MG63 (cell line): ENCODE measurements around the gene FAM187B. TPM values are rescaled to one million over a fixed set of nuclear protein-coding genes. Genes with fewer than 3 reads are reported as not detected.

ENCODE experiments used
- DNase-seq: peaks from one replicate; pipeline ENCODE4 v3.0.0-alpha.2; 2020
- H3K27me3 ChIP-seq: fragments of 250-450 bp; sonication (Bioruptor Pico); 2 replicates; pipeline ENCODE4 v1.5.1; 2020; ENCODE audit warnings: mild to moderate bottlenecking, moderate library complexity
- H3K36me3 ChIP-seq: fragments of 250-450 bp; sonication (Bioruptor Pico); 2 replicates; pipeline ENCODE4 v1.5.1; 2020; ENCODE audit warnings: mild to moderate bottlenecking, moderate library complexity
- H3K4me3 ChIP-seq: fragments of 250-450 bp; sonication (Bioruptor Pico); 2 replicates; pipeline ENCODE4 v1.5.1; 2020; ENCODE audit warnings: mild to moderate bottlenecking, moderate library complexity
- H3K9me3 ChIP-seq: fragments of 250-450 bp; sonication (Bioruptor Pico); 2 replicates; pipeline ENCODE4 v1.5.1; 2020; ENCODE audit warnings: mild to moderate bottlenecking, moderate library complexity
- total RNA-seq: library from RNA; depleted of rRNA; stranded (reverse); fragments of >200 nt; shearing (Covaris generic); gene quantifications from 2 replicates; pipeline ENCODE4 v1.2.3, GENCODE V29; 2014; ENCODE audit warnings: low replicate concordance; rRNA removed

FAM187B gene
- total RNA-seq, 1 experiment from 2014 or later: not detected

- no peaks in the 10 kb centered on the region for H3K27me3 ChIP-seq
- H3K9me3 ChIP-seq: no peaks in the 10 kb centered on the region
- no peaks in the 10 kb centered on the region for H3K36me3 ChIP-seq
- no peak for DNase-seq
- H3K4me3 ChIP-seq: no peak overlapping the region
Measured at GRCh38 chr19:35177377-35178274, 50.9 kb downstream of the FAM187B start.

DNA sequence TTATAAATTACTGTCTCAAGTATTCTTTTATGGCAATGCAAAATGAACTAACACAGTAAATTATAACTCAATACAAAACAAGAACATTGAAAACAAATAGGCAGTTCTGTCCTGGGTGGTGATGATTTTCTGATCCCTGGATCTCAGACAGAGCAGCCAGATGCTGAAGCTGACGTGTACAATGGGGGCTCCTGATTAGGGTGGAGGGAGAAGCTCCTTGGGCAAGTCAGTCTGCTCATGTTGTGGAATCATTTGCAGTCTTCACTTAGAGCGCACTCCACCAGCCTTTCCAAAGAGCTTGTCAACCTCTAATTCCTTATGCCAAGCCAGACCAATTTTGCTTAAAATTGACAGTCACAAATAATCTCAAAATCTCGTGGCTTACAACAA lies 52.4 kb downstream of the FAM187B start:
- no peak overlapping the region for H3K4me3 ChIP-seq
- H3K9me3 ChIP-seq: 0 out of 2 replicates have a peak, but pooled peaks cover 2% of the 10 kb centered on the region
- H3K27me3 ChIP-seq: no peaks in the 10 kb centered on the region
- no peaks in the 10 kb centered on the region for H3K36me3 ChIP-seq
- DNase-seq: no peak

Other genes starting within 250 kb of the FAM187B start
- gene GRAMD1A, start 228.4 kb downstream of the FAM187B start, total RNA-seq: 28.2 and 32.1 TPM in 2 replicates
- gene SCN1B, start 198.3 kb downstream of the FAM187B start, total RNA-seq: 0.86 and 2.3 TPM in 2 replicates
- gene HPN, start 187.0 kb downstream of the FAM187B start, total RNA-seq: not detected in 2 replicates
- not detected in 2 replicates for gene FXYD3, start 112.9 kb downstream of the FAM187B start, total RNA-seq
- 0.76 TPM in 1 of 2 replicates, not detected in the other for gene LGI4, start 93.7 kb downstream of the FAM187B start, total RNA-seq
- gene FXYD1, start 89.9 kb downstream of the FAM187B start, total RNA-seq: not detected in 2 replicates
- gene FXYD7, start 85.5 kb downstream of the FAM187B start, total RNA-seq: not detected in 2 replicates
- gene FXYD5, start 74.0 kb downstream of the FAM187B start, total RNA-seq: 28.9 and 59.7 TPM in 2 replicates
- gene LSR, start 20.3 kb upstream of the FAM187B start, total RNA-seq: 0.33 TPM in 1 of 2 replicates, not detected in the other
- gene USF2, start 40.2 kb upstream of the FAM187B start, total RNA-seq: 73.5 and 85.5 TPM in 2 replicates
- gene HAMP, start 53.8 kb upstream of the FAM187B start, total RNA-seq: not detected in 2 replicates
- not detected in 2 replicates for gene MAG, start 63.4 kb upstream of the FAM187B start, total RNA-seq
- gene CD22, start 100.4 kb upstream of the FAM187B start, total RNA-seq: not detected in 2 replicates
- gene FFAR1, start 119.2 kb upstream of the FAM187B start, total RNA-seq: not detected in 2 replicates
- not detected in 2 replicates for gene FFAR3, start 129.7 kb upstream of the FAM187B start, total RNA-seq
- not detected in 2 replicates for gene GPR42, start 142.3 kb upstream of the FAM187B start, total RNA-seq
- not detected in 2 replicates for gene FFAR2, start 219.5 kb upstream of the FAM187B start, total RNA-seq